H9 (cell line): ENCODE results near the gene C1orf21. TPM values are rescaled to one million over a fixed set of nuclear protein-coding genes. Genes with fewer than 3 reads are reported as not detected.

Experiments used
- DNase-seq: peaks from one replicate; pipeline ENCODE4 v3.0.0-alpha.2; 2017
- H2AFZ ChIP-seq: one replicate; pipeline ENCODE4 v1.6.1; 2013; ENCODE audit warnings: mild to moderate bottlenecking, low read length, control low read depth, moderate library complexity
- H2AK5ac ChIP-seq: 2 replicates; pipeline ENCODE4 v1.6.1; 2013; ENCODE audit warnings: low read length, control low read depth, mixed read lengths; ENCODE audit not compliant: insufficient read length
- H2BK120ac ChIP-seq: one replicate; pipeline ENCODE4 v1.6.1; 2013; ENCODE audit warnings: low read depth, mild to moderate bottlenecking, low read length, control low read depth, inconsistent platforms; ENCODE audit not compliant: poor library complexity, severe bottlenecking
- H2BK12ac ChIP-seq: 2 replicates; pipeline ENCODE4 v1.6.1; 2013; ENCODE audit warnings: low read length, control low read depth, mixed read lengths, low read depth; ENCODE audit not compliant: insufficient read length
- H2BK15ac ChIP-seq: 2 replicates; pipeline ENCODE4 v1.6.1; 2013; ENCODE audit warnings: low read depth, low read length, control low read depth
- H2BK20ac ChIP-seq: one replicate; pipeline ENCODE4 v1.6.1; 2013; ENCODE audit warnings: low read depth, mild to moderate bottlenecking, low read length, control low read depth, inconsistent platforms; ENCODE audit not compliant: poor library complexity, severe bottlenecking
- H2BK5ac ChIP-seq: 2 replicates; pipeline ENCODE4 v1.6.1; 2013; ENCODE audit warnings: low read length, control low read depth, mixed read lengths; ENCODE audit not compliant: insufficient read length
- H3K14ac ChIP-seq: 2 replicates; pipeline ENCODE4 v1.6.1; 2013; ENCODE audit warnings: low read length, control low read depth; ENCODE audit not compliant: insufficient read depth
- H3K18ac ChIP-seq: 2 replicates; pipeline ENCODE4 v1.6.1; 2013; ENCODE audit warnings: low read depth, mild to moderate bottlenecking, mixed read lengths, low read length, control low read depth; ENCODE audit not compliant: insufficient read length
- H3K23ac ChIP-seq: 2 replicates; pipeline ENCODE4 v1.6.1; 2013; ENCODE audit warnings: low read length, control low read depth, mixed read lengths, low read depth; ENCODE audit not compliant: insufficient read length
- H3K23me2 ChIP-seq: 2 replicates; pipeline ENCODE4 v1.6.1; 2013; ENCODE audit warnings: low read depth, mild to moderate bottlenecking, mixed read lengths, low read length, control low read depth; ENCODE audit not compliant: insufficient read length, poor library complexity, severe bottlenecking
- H3K27ac ChIP-seq: 2 replicates; pipeline ENCODE4 v1.5.1; 2013; ENCODE audit warnings: low read length, control low read depth, mixed read lengths, low read depth; ENCODE audit not compliant: insufficient read length
- H3K27me3 ChIP-seq: 2 replicates; pipeline ENCODE4 v1.6.1; 2013; ENCODE audit warnings: low read length, control low read depth, inconsistent platforms; ENCODE audit not compliant: insufficient read depth
- H3K4ac ChIP-seq: 2 replicates; pipeline ENCODE4 v1.6.1; 2013; ENCODE audit warnings: low read depth, mild to moderate bottlenecking, control low read depth, inconsistent platforms, low read length, moderate library complexity
- H3K4me1 ChIP-seq: 2 replicates; pipeline ENCODE4 v1.6.1; 2013; ENCODE audit warnings: low read length, control low read depth, inconsistent platforms; ENCODE audit not compliant: insufficient read depth
- H3K4me2 ChIP-seq: 2 replicates; pipeline ENCODE4 v1.6.1; 2013; ENCODE audit warnings: low read length, control low read depth, mixed read lengths; ENCODE audit not compliant: insufficient read length, insufficient read depth
- H3K56ac ChIP-seq: 2 replicates; pipeline ENCODE4 v1.6.1; 2013; ENCODE audit warnings: low read depth, mild to moderate bottlenecking, mixed read lengths, low read length, control low read depth; ENCODE audit not compliant: insufficient read length
- H3K79me1 ChIP-seq: 2 replicates; pipeline ENCODE4 v1.6.1; 2013; ENCODE audit warnings: low read depth, mild to moderate bottlenecking, moderate library complexity, low read length, control low read depth, inconsistent platforms; ENCODE audit not compliant: insufficient read depth, poor library complexity, severe bottlenecking
- H3K79me2 ChIP-seq: 2 replicates; pipeline ENCODE4 v1.6.1; 2013; ENCODE audit warnings: low read length, control low read depth, inconsistent platforms; ENCODE audit not compliant: insufficient read depth
- H3K9ac ChIP-seq: 2 replicates; pipeline ENCODE4 v1.6.1; 2013; ENCODE audit warnings: low read length, control low read depth, mixed read lengths; ENCODE audit not compliant: insufficient read length; ENCODE audit errors: extremely low read depth
- H3K9me3 ChIP-seq: one replicate; pipeline ENCODE4 v1.6.1; 2013; ENCODE audit warnings: low read depth, low read length, inconsistent platforms; ENCODE audit not compliant: control insufficient read depth
- H3T11ph ChIP-seq: one replicate; pipeline ENCODE4 v1.6.1; 2013; ENCODE audit warnings: mild to moderate bottlenecking, low read length, control low read depth, inconsistent platforms
- H4K20me1 ChIP-seq: one replicate; pipeline ENCODE4 v1.6.1; 2013; ENCODE audit not compliant: control insufficient read depth, insufficient read length, insufficient read depth
- H4K5ac ChIP-seq: 2 replicates; pipeline ENCODE4 v1.6.1; 2013; ENCODE audit warnings: low read depth, mild to moderate bottlenecking, mixed read lengths, low read length, control low read depth; ENCODE audit not compliant: insufficient read length
- H4K8ac ChIP-seq: replicated peaks from 2 replicates; pipeline ENCODE4 v1.6.1; 2013; ENCODE audit warnings: low read length, control low read depth, mixed read lengths, low read depth; ENCODE audit not compliant: insufficient read length
- H4K91ac ChIP-seq: 2 replicates; pipeline ENCODE4 v1.6.1; 2013; ENCODE audit warnings: low read depth, mild to moderate bottlenecking, moderate library complexity, mixed read lengths, low read length, control low read depth; ENCODE audit not compliant: insufficient read length
- H3K27ac Mint-ChIP-seq, 3 experiments: 2 replicates in 2 of 3; 3 replicates in 1 of 3; pipeline ENCODE4 v1.8.0; 2020 to 2021; ENCODE audit warnings: mixed read lengths in 3 of 3, mild to moderate bottlenecking in 1 of 3, moderate library complexity in 1 of 3
- H3K27me3 Mint-ChIP-seq: 2 replicates; pipeline ENCODE4 v1.8.0; 2021; ENCODE audit warnings: low read depth, mild to moderate bottlenecking, moderate library complexity, mixed read lengths
- H3K36me3 Mint-ChIP-seq, 3 experiments: 2 replicates in 2 of 3; 3 replicates in 1 of 3; pipeline ENCODE4 v1.8.0; 2020 to 2021; ENCODE audit warnings: low read depth in 3 of 3, mixed read lengths in 3 of 3; ENCODE audit not compliant: insufficient read depth in 1 of 3
- H3K4me1 Mint-ChIP-seq, 2 experiments: 2 replicates each; pipeline ENCODE4 v1.8.0; 2020; ENCODE audit warnings: mixed read lengths in 2 of 2
- H3K4me3 Mint-ChIP-seq, 2 experiments: 2 replicates in 1 of 2; 3 replicates in 1 of 2; pipeline ENCODE4 v1.8.0; 2020 to 2021; ENCODE audit warnings: mild to moderate bottlenecking in 2 of 2, mixed read lengths in 2 of 2, moderate library complexity in 1 of 2
- H3K9me3 Mint-ChIP-seq, 2 experiments: 2 replicates in 1 of 2; 3 replicates in 1 of 2; pipeline ENCODE4 v1.8.0; 2020; ENCODE audit warnings: mild to moderate bottlenecking in 2 of 2, mixed read lengths in 2 of 2, moderate library complexity in 1 of 2
- CTCF ChIP-seq: fragments of 200-600 bp; sonication (generic); conservative IDR thresholded peaks from 3 replicates; pipeline ENCODE4 v1.8.0; 2021; ENCODE audit warnings: antibody characterized with exemption, mild to moderate bottlenecking
- WGBS: extraction: QIAGEN DNeasy Blood & Tissue Kit; methylation state at CpG from one replicate; pipeline ENCODE4 v1.1.7; 2013; ENCODE audit warnings: missing lambda C conversion rate, low lambda C conversion rate, mixed read lengths; ENCODE audit not compliant: insufficient read length; ENCODE audit errors: extremely low coverage; 5-methylcytosine and 5-hydroxymethylcytosine counted together
- total RNA-seq: library from RNA; stranded (reverse); gene quantifications from 2 replicates; pipeline ENCODE4 v1.2.1, GENCODE V29; 2021

The C1orf21 gene
- total RNA-seq, 1 experiment from 2014 or later: 36.0 TPM

DNA sequence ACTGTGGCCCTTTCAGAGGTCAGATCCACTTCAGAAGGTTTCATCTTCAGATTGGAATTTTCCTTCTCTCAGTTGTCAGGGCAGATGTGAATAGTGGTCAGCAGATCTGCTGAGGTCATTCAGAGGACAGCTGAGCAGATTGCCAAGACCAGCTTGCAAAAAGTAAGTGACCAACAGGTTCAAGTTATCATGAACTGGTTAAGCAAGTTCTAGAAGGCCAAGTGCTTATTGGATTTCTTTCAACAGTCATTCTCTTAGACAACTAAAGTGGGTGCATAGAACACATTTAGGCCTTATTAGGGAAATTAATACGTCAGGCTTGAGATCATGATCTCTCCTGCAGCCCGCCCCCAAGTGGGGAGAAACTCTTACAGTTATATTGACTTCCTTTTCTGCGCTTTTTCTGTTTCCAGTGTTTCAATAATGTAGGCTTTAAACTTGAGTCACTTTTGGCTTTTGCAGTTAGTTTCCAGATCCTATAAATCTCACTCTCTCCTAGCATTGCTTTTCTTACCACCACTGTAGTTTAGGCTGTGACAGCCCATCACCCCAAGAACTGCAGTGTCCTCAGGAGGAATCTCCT lies 96.4 kb downstream of the C1orf21 start:
- no peaks in the 10 kb centered on the region for H3K27me3 Mint-ChIP-seq
- Histone ChIP-seq H4K20me1 (no peaks in the 10 kb centered on the region), H2BK15ac (no peak overlapping the region), H3K56ac (no peak overlapping the region), H2BK12ac (no peak overlapping the region), H3K23me2 (no peaks in the 10 kb centered on the region), H3K23ac (no peak overlapping the region), H3K4me1 (peaks cover 16% of the 10 kb centered on the region), H4K8ac (no peak overlapping the region), H3T11ph (no peak overlapping the region), H2BK120ac (no peak overlapping the region), H2AFZ (no peak overlapping the region), H3K79me1 (no peaks in the 10 kb centered on the region), H2AK5ac (no peak overlapping the region), H3K4me2 (no peak overlapping the region), H3K9me3 (no peaks in the 10 kb centered on the region), H2BK20ac (no peak overlapping the region), H4K91ac (no peak overlapping the region), H2BK5ac (no peak overlapping the region), H3K18ac (no peak overlapping the region), H3K9ac (no peak overlapping the region), H3K14ac (no peak overlapping the region), H3K27ac (no peak overlapping the region), H3K4ac (no peak overlapping the region), H3K79me2 (no peaks in the 10 kb centered on the region), H3K27me3 (no peaks in the 10 kb centered on the region), H4K5ac (no peak overlapping the region)
- DNase-seq: no peak
- H3K9me3 Mint-ChIP-seq: no peaks in the 10 kb centered on the region
- peak; percentile 27; the same call in 2 of the 3 replicates for TF ChIP-seq CTCF
- no CpG with 5 or more reads among the region's 3 CpGs for WGBS
- H3K36me3 Mint-ChIP-seq: peaks cover 3 to 29% (median 7%) of the 10 kb centered on the region in 3 experiments; a peak in 5 of 7 replicates
- H3K27ac Mint-ChIP-seq: peak overlapping the region in 1 of 3 experiments; percentile 13; a peak in 1 of 7 replicates
- H3K4me1 Mint-ChIP-seq: peaks cover 75 to 88% of the 10 kb centered on the region in 2 experiments
- no peak overlapping the region for H3K4me3 Mint-ChIP-seq
